IPS-NIHi7 (cell line): ENCODE data around the gene AZGP1.
"Not testable (repeated sequence)": the region's sequence is repeated elsewhere in the genome, so short reads cannot be mapped to it uniquely, and the experiment has no call there.

Experiments used
- DNase-seq: peaks from one replicate; pipeline ENCODE4 v3.0.0; 2012; ENCODE audit warnings: mixed read lengths; ENCODE audit errors: extremely low spot score

AZGP1 gene

DNA sequence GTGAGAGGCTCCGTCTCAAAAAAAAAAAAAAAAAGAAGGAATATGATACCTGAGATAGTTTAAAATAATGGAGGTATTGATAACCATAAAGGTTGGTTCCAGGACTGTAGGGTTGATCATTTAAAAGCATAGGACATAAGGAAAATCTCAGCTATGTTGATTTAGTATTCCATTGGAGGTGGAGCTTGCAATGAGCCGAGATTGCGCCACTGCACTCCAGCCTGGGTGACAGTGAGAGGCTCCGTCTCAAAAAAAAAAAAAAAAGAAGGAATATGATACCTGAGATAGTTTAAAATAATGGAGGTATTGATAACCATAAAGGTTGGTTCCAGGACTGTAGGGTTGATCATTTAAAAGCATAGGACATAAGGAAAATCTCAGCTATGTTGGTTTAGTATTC lies 23.2 kb downstream of the AZGP1 start:
- not testable (repeated sequence) for DNase-seq

DNA sequence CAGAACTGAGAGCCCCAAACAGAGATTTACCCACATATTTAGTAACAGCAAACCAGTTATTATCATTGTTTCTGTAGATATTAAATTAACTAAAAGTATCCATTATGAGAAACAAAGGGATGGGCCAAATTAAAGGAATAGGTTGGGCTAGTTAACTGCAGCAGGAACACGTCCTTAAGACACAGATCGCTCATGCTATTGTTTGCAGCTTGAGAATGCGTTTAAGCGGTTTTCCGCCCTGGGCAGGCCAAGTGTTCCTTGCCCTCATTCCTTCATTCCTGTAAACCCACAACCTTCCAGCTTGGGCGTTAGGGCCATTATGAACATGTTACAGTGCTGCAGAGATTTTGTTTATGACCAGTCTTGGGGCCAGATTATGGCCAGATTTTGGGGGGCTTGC lies 25.0 kb downstream of the AZGP1 start:
- DNase-seq: not testable (repeated sequence)

DNA sequence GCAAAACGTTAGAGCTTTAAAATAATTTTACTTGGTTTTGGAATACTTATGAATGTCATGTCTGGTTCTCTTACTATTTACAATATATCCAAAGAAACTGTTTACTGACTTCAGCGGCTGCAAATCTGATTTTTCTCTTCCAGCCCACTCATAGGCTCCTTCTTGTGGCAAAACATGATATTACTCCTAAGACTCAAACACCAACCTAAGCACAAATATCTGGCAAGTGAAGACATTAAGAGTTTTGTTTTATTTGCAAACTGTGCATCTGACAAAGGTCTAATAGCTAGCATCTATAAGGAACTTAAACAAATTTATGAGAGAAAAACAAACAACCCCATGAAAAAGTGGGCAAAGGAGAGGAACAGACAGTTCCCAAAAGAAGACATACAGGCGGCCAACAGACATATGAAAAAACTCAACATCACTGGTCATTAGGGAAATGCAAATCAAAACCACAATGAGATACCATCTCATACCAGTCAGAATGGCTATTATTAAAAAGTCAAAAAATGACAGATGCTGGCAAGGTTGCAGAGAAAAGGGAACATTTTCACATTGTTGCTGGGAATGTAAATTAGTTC lies 26.1 kb downstream of the AZGP1 start:
- DNase-seq: no peak

DNA sequence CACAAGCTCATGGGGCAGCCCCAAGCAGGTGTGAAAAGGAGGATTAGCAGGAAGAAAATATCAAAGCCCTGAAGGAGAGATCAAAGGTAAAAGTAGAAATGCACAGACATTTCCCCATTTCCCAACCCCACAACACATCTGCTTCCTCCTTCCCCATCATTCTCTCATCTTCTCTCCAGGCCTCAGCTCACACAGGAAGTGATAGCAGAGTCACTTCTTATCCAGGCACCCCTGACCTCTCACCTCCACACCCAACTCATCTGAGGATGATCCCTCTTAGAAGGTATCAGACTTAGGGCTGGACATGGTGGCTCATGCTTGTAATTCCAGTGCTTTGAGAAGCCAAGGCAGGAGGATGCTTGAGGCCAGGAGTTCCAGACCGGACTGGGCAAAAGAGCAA lies 28.2 kb downstream of the AZGP1 start:
- no peak for DNase-seq

DNA sequence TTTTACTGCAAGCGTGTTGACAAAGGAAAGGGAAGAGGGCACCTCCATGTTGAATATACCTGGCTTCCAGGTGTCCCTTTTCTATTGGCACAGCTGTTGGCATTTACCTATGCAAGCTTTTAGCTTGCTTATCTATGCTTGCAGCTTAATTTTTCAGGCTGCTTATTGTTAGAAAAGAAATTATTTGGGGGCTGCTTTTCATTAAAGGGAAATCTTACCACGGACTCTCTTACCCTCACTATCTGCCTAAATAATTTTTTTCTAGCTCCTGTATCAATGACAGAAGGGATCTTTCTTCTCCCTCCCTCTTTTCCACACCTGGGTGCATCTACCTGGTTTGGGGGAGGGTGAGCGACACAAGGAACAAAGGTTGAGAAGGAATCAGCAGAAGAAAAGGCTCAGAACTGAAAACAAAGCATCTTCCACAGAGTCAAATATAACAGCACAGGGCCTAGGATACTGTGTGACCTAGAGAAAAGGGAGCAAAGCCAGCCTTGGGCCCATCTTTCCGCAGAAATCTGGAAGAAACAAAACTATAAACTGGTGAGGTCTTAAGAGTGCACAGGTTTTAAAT lies 31.2 kb downstream of the AZGP1 start:
- DNase-seq: peak; percentile 18

DNA sequence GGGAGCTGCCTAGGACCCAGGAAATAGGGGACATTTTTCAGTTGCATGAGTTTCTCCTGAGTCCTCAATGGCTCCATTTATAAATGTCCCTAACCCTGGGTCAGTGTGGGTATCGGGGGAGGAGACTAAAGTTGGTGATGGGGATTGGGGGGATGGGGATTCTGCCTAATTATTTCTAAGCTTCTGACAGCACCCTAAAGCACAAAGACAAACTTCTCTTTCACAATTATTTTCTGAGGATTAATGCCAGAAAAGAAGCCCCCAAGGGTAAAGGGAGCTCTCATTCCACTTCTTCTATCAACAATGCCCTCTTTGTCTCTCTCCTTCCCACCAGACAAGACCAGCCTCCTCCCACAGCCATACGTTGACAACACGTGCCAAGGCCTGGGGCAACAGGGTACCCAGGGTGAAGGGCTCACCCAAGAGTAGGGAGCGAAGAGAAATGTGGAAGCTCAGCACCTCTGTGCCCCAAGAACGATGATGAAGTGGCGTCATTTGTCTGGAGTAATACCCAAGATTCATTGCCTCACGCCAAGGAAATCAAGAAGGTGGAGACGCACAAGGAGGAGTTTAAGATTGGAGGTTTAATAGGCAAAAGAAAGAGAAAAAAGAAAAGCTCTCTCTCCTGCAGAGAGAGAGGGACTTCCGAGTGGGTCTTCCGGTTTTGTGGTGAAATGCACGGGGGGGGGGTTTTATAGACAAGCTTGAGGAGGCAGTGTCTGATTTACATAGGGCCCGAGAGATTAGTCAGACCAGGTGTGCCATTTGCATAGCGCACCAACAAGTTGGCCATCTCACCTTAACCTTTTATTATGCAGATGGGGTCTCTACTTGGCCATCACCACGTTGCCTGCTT lies 32.0 kb downstream of the AZGP1 start:
- DNase-seq: peak; percentile 55

DNA sequence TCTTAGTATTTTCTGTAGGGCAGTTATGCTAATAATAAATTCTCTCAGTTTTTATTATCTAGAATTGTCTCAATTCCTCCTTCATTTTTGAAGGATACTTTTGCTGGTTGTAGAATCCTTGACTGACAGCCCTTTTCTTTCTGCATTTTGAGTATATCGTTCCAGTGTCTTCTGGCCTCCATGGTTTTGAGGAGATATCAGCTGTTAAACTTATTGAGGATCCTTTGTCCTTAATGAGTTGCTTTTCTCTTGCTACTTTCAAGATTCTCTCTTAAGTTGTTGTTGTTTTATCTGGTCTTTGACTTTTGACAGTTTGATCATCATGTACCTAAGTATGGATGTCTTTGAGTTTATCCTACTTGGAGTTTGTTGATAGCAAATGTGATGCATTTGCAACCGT lies 37.5 kb downstream of the AZGP1 start:
- DNase-seq: no peak

DNA sequence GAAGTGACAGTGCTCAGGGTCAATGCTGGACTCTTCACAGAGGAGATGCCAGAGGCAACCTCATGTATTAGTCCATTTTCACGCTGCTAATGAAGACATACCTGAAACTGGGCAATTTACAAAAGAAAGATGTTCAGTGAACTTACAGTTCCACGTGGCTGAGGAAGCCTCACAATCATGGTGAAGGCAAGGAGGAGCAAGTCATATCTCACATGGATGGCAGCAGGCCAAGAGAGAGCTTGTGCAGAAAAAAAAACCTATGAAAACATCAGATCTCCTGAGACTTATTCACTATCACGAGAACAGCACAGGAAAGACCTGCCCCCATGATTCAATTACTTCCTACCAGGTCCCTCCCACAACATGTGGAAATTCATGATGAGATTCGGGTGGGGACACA lies 40.8 kb downstream of the AZGP1 start:
- not testable (repeated sequence) for DNase-seq

DNA sequence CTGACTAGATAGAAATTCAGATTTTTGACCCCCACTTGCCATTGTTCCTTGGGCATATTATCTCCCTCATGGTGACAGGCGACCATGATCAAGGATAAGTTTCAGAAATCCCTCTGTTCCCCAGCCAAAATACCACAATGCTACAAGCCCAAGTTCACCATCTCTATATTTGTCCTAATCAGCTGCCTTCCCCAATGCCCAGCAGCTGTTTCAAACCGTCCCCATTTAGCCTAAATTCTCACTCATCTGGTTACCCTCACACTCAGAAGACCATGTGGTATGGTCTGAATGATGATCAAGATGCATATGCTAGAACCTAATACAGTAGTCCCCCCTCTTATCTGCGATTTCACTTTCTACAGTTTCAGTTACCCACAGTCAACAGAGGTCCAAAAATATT lies 45.5 kb downstream of the AZGP1 start:
- no peak for DNase-seq

DNA sequence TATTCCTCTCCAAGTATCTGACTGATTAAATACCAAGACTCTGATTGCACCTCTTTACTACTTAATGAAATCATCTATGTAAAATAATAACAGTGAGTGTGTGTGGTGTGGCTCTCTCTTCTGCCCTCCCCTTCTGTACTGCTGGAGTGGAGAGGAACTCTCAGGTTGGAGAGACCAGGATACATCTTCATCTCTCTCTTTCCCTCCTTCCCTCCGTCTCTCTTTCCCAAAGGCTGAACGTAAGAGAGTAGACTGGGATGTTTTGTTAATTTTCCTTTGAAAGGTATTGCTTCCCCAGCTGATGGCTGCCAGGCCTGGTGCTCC lies 46.1 kb downstream of the AZGP1 start:
- DNase-seq: no peak

DNA sequence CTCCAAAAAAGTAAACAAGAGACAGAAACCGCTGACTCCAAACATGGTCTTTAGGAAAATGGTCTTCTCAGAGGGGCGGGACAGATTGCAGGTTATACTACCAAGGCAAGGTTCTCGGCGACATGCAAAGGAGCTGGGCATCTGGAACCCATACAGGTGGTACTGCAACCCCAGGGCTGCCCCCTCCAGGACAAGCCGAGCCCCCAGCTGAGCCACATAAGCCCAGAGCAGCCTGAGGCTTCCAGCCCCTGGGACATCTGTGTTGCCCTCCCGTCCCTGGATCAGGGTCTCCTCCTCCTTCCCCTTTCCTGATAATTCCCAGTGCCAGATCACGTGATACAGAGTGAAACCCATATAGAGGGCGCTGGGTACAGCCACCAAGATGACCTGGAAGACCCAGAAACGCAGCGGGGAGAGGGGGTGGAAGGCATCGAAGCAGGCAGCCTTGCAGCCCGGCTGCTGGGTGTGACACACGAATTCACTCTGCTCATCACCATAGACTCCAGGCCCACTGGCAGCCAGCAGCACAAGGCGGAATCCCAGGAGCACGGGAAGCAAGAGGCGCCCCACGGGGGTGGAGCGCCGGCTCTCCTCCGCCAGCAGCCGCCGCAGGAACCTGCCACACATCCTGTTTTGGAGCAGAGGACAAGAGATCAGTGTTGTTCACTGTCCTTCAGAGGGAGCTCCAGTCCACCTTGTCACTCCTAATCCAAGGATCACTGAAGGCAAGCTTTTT lies 46.7 kb downstream of the AZGP1 start, which contains the start of gene GJC3:
TSS of gene GJC3 (minus strand) at position 627 of the 736 bp plus-strand sequence. CDS start at position 627, 0 bp downstream.
- DNase-seq: peak; percentile 91

DNA sequence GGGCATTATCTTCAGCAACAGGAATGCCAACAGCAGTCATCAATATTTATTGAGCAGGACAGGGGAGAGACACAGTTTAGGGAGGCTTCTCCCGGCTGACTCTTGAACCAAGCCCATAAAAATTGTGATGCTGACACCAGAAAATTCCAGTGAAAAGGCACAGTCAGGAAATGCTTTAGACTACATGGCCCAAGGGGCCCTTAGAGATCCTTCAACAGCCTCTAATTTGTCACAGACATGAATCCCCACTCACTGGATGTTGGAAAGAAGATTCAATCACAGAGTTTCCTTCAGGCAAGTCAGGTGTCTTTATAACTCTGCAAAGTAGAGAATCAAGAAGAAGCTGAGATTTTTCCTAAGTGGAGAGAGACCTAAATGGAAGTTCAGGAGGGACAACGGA lies 47.6 kb downstream of the AZGP1 start:
- DNase-seq: no peak

DNA sequence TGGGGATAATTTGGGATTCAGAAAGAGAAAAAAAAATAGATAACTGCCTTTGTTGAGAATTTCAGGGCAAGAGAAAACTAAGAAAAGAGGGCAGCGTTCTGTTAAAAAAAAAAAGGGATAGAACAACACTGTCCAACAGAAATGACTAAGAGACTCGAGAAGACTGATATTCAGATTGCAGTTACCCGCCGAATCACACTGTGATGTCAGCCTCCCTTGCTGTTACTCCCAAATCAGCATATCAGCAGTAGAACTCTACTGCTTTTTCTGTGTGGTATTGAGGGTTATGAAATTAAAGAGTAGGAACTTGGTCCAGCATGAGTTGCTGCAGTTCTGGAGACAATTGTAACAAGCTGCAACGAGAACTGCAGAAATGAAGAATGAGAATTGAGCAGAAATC lies 48.3 kb downstream of the AZGP1 start:
- no peak for DNase-seq

DNA sequence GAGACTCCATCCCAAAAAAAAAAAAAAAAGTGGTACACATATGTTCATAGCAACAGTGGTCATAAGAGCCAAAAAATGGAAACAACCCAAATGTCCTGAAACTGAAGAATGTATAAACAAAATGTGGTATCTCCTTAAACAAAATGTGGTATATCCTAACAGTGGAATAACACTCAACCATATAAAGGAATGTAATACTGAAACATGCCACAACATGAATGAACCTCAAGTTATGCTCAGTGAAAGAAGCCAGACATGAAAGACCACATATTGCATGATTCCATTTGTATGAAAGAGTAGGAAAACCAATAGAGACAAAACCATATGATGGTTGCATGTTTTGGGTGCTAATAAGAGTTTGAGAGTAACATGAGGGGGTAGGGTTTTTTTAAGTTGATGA lies 49.5 kb downstream of the AZGP1 start:
- DNase-seq: no peak

DNA sequence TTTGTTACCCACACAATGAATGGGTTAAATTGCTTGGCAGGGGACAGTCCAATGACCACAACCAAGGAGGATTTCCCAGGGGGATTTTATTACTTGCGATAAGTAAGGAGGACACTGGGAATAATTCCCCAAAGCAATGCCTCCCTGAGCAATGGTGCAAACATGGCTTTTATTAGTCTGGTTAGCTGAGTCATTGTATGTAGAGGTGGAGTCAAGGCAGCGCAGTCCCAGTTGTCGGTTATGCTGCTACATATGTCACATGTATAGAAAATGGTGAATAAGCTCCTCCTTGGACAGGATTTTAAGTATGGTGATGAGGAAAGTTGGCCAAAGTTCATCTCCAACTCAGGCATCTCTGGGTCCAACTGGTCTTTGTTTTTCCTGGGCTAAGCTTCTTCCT lies 52.6 kb downstream of the AZGP1 start:
- DNase-seq: no peak

DNA sequence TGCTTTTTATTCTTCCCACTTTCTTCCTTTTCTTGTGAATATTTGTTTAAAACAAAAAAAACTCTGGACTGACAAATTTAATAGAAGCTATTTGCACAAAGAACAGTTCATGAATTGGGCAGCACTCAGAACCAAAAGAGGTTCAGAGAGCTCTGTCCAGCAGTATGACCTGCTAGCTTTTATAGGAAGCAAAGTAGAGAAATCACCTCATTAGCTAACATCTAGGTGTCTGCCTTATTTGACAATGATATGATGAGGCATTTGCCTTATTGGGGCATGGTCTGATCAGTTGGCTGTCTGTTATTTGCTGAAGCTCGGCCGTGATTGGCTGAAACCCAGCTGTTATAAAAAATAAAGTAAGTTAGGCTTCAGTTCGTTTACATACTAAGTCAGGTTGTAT lies 55.7 kb downstream of the AZGP1 start:
- no peak for DNase-seq

DNA sequence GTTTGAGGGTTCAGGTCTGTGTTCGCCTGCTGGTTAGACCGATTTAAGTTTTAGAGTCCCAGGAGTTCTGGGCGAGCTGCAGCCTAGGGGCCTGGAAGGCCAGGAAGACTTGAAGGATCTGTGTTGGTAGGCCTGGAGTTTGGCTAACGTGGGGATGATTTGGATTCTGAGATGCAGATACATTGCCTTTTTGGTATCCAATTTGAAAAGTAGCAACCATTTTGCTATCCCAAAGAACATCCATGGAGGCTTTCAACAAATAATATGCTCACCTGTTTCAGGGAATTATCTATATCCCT lies 56.1 kb downstream of the AZGP1 start:
- no peak for DNase-seq

DNA sequence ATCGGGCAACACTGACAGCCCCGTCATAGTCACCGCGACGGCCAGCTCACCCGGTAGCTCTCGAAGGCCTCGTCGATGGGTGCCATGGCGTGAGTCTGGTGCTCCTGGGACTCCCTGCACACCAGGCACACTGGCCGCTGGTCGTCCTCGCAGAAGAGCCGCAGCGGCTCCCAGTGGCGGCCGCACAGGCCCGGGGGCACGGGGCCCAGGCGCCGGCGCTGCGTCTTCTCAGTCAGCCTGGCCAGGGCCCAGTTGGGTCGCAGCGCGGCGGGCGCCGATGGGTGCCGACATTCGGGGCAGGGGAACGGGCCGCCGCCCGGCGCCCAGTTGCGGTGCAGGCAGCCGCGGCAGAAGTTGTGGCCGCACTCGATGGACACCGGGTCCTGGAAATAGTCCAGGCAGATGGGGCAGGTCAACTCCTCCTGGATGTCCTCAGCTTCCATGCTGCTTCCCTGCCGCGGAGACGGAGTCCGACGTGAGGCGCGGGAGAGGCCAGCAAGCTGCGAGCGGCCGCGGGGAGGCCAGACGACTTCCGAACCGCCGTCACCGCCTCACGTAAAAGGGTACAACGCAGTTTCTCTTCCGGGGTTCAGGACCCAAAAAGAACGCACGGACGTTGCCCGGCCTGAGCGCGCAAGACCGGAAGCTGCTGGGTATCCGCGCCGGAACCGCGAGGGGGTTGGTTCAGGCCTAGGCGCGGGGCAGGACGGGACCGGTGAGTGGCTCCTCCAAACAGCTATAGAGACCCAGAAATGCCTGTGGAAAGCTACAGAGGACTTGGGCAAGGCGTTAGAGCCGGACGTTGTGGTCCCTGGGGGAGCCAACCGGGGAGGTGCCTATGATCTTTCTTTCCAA lies 56.6 kb downstream of the AZGP1 start, which contains the start of gene TRIM4:
TSS of gene TRIM4 (minus strand) at position 572 of the 855 bp plus-strand sequence. CDS start at position 443, 129 bp downstream.
- DNase-seq: peak; percentile 65
